DND-41 (cell line): ENCODE results near the gene TMEM185A.
"Not testable (repeated sequence)": the region's sequence is repeated elsewhere in the genome, so short reads cannot be mapped to it uniquely, and the experiment has no call there.

ENCODE experiments used
- CTCF ChIP-seq: IDR thresholded peaks from 2 replicates; pipeline ENCODE4 v1.5.1; 2012; ENCODE audit warnings: borderline replicate concordance, low read length, moderate library complexity, mild to moderate bottlenecking; ENCODE audit not compliant: poor library complexity, severe bottlenecking; ENCODE audit errors: extremely low read depth
- EZH2 ChIP-seq: IDR thresholded peaks from 3 replicates; pipeline ENCODE4 v1.6.1; 2012; ENCODE audit warnings: borderline replicate concordance, low read depth, mild to moderate bottlenecking, moderate library complexity, low read length, inconsistent platforms; ENCODE audit not compliant: severe bottlenecking

GRCh38 chrX:149585631-149586030 is 46.0 kb downstream of the TMEM185A start:
- not testable (repeated sequence) for TF ChIP-seq EZH2, CTCF
